Measurements from ENCODE around the gene BCDIN3D.
"Not testable (repeated sequence)": the region's sequence is repeated elsewhere in the genome, so short reads cannot be mapped to it uniquely, and the experiment has no call there.

Gene BCDIN3D

GRCh38 chr12:49868449-49868848 lies 25.5 kb upstream of the BCDIN3D start:
- no peak overlapping the region for H3K4me3 ChIP-seq (ENCODE audit: low read length)
- H3K9me3 ChIP-seq (ENCODE audit: control insufficient read depth, low read length): no peaks in the 10 kb centered on the region
- peaks cover 18% of the 10 kb centered on the region for H3K27me3 ChIP-seq (replicated peaks; ENCODE audit: control insufficient read depth, insufficient read depth, low read length)
- peak overlapping the region; percentile 44 for H3K9ac ChIP-seq (ENCODE audit: low read length)
- H3K36me3 ChIP-seq (ENCODE audit: control insufficient read depth, insufficient read depth, low read length, severe bottlenecking): no peaks in the 10 kb centered on the region
- peaks cover 39% of the 10 kb centered on the region for H3K4me1 ChIP-seq (ENCODE audit: control insufficient read depth, insufficient read depth, low read length)
- no peak for DNase-seq (ENCODE audit: low read depth)

GRCh38 chr12:49867570-49868341 lies 24.9 kb upstream of the BCDIN3D start:
- H3K4me3 ChIP-seq (ENCODE audit: low read length): no peak overlapping the region
- peaks cover 33% of the 10 kb centered on the region for H3K4me1 ChIP-seq (ENCODE audit: control insufficient read depth, insufficient read depth, low read length)
- H3K36me3 ChIP-seq (ENCODE audit: control insufficient read depth, insufficient read depth, low read length, severe bottlenecking): no peaks in the 10 kb centered on the region
- H3K27me3 ChIP-seq (replicated peaks; ENCODE audit: control insufficient read depth, insufficient read depth, low read length): peaks cover 18% of the 10 kb centered on the region
- no peak for DNase-seq (ENCODE audit: low read depth)
- H3K9me3 ChIP-seq (ENCODE audit: control insufficient read depth, low read length): no peaks in the 10 kb centered on the region
- peak overlapping the region; percentile 44 for H3K9ac ChIP-seq (ENCODE audit: low read length)

GRCh38 chr12:49866859-49867569 lies 24.1 kb upstream of the BCDIN3D start:
- peaks cover 18% of the 10 kb centered on the region for H3K27me3 ChIP-seq (replicated peaks; ENCODE audit: control insufficient read depth, insufficient read depth, low read length)
- H3K4me1 ChIP-seq (ENCODE audit: control insufficient read depth, insufficient read depth, low read length): peaks cover 26% of the 10 kb centered on the region
- no peaks in the 10 kb centered on the region for H3K36me3 ChIP-seq (ENCODE audit: control insufficient read depth, insufficient read depth, low read length, severe bottlenecking)
- peak; percentile 87 for DNase-seq (ENCODE audit: low read depth)
- no peak overlapping the region for H3K9ac ChIP-seq (ENCODE audit: low read length)
- no peaks in the 10 kb centered on the region for H3K9me3 ChIP-seq (ENCODE audit: control insufficient read depth, low read length)
- H3K4me3 ChIP-seq (ENCODE audit: low read length): no peak overlapping the region

- H3K4me3 ChIP-seq (ENCODE audit: low read length): no peak overlapping the region
- no peak overlapping the region for H3K9ac ChIP-seq (ENCODE audit: low read length)
- H3K36me3 ChIP-seq (ENCODE audit: control insufficient read depth, insufficient read depth, low read length, severe bottlenecking): no peaks in the 10 kb centered on the region
- peaks cover 18% of the 10 kb centered on the region for H3K27me3 ChIP-seq (replicated peaks; ENCODE audit: control insufficient read depth, insufficient read depth, low read length)
- no peak for DNase-seq (ENCODE audit: low read depth)
- no peaks in the 10 kb centered on the region for H3K9me3 ChIP-seq (ENCODE audit: control insufficient read depth, low read length)
- peaks cover 24% of the 10 kb centered on the region for H3K4me1 ChIP-seq (ENCODE audit: control insufficient read depth, insufficient read depth, low read length)
Observed at GRCh38 chr12:49865782-49866135, 22.9 kb upstream of the BCDIN3D start.

GRCh38 chr12:49865109-49865781 lies 22.3 kb upstream of the BCDIN3D start:
- H3K27me3 ChIP-seq (replicated peaks; ENCODE audit: control insufficient read depth, insufficient read depth, low read length): peaks cover 18% of the 10 kb centered on the region
- no peak overlapping the region for H3K4me3 ChIP-seq (ENCODE audit: low read length)
- H3K36me3 ChIP-seq (ENCODE audit: control insufficient read depth, insufficient read depth, low read length, severe bottlenecking): no peaks in the 10 kb centered on the region
- no peak overlapping the region for H3K9ac ChIP-seq (ENCODE audit: low read length)
- H3K9me3 ChIP-seq (ENCODE audit: control insufficient read depth, low read length): no peaks in the 10 kb centered on the region
- peaks cover 24% of the 10 kb centered on the region for H3K4me1 ChIP-seq (ENCODE audit: control insufficient read depth, insufficient read depth, low read length)
- no peak for DNase-seq (ENCODE audit: low read depth)

- H3K4me3 ChIP-seq (ENCODE audit: low read length): no peak overlapping the region
- no peak overlapping the region for H3K9ac ChIP-seq (ENCODE audit: low read length)
- DNase-seq (ENCODE audit: low read depth): no peak
- peaks cover 21% of the 10 kb centered on the region for H3K4me1 ChIP-seq (ENCODE audit: control insufficient read depth, insufficient read depth, low read length)
- H3K27me3 ChIP-seq (replicated peaks; ENCODE audit: control insufficient read depth, insufficient read depth, low read length): peaks cover 18% of the 10 kb centered on the region
- H3K36me3 ChIP-seq (ENCODE audit: control insufficient read depth, insufficient read depth, low read length, severe bottlenecking): no peaks in the 10 kb centered on the region
- no peaks in the 10 kb centered on the region for H3K9me3 ChIP-seq (ENCODE audit: control insufficient read depth, low read length)
Observed at GRCh38 chr12:49864798-49865090, 21.8 kb upstream of the BCDIN3D start.

GRCh38 chr12:49863946-49864797 lies 21.3 kb upstream of the BCDIN3D start:
- Histone ChIP-seq H3K27me3 (replicated peaks; ENCODE audit: control insufficient read depth, insufficient read depth, low read length) (peaks cover 18% of the 10 kb centered on the region), H3K9ac (ENCODE audit: low read length) (no peak overlapping the region), H3K36me3 (ENCODE audit: control insufficient read depth, insufficient read depth, low read length, severe bottlenecking) (no peaks in the 10 kb centered on the region), H3K4me1 (ENCODE audit: control insufficient read depth, insufficient read depth, low read length) (peaks cover 17% of the 10 kb centered on the region), H3K9me3 (ENCODE audit: control insufficient read depth, low read length) (no peaks in the 10 kb centered on the region), H3K4me3 (ENCODE audit: low read length) (no peak overlapping the region)
- DNase-seq (ENCODE audit: low read depth): no peak

- DNase-seq (ENCODE audit: low read depth); H3K9me3 ChIP-seq (ENCODE audit: control insufficient read depth, low read length); H3K9ac ChIP-seq (ENCODE audit: low read length); H3K36me3 ChIP-seq (ENCODE audit: control insufficient read depth, insufficient read depth, low read length, severe bottlenecking); H3K4me3 ChIP-seq (ENCODE audit: low read length); H3K4me1 ChIP-seq (ENCODE audit: control insufficient read depth, insufficient read depth, low read length): not testable (repeated sequence)
- H3K27me3 ChIP-seq (replicated peaks; ENCODE audit: control insufficient read depth, insufficient read depth, low read length): peaks cover 17% of the 10 kb centered on the region
Observed at GRCh38 chr12:49860921-49861320, 18.0 kb upstream of the BCDIN3D start.

GRCh38 chr12:49855890-49856289 lies 13.0 kb upstream of the BCDIN3D start:
- H3K9me3 ChIP-seq (ENCODE audit: control insufficient read depth, low read length); H3K4me3 ChIP-seq (ENCODE audit: low read length); H3K36me3 ChIP-seq (ENCODE audit: control insufficient read depth, insufficient read depth, low read length, severe bottlenecking); H3K4me1 ChIP-seq (ENCODE audit: control insufficient read depth, insufficient read depth, low read length); H3K9ac ChIP-seq (ENCODE audit: low read length); DNase-seq (ENCODE audit: low read depth): not testable (repeated sequence)
- H3K27me3 ChIP-seq (replicated peaks; ENCODE audit: control insufficient read depth, insufficient read depth, low read length): peaks cover 19% of the 10 kb centered on the region

- H3K4me1 ChIP-seq (ENCODE audit: control insufficient read depth, insufficient read depth, low read length): no peaks in the 10 kb centered on the region
- H3K9me3 ChIP-seq (ENCODE audit: control insufficient read depth, low read length): no peaks in the 10 kb centered on the region
- no peak for DNase-seq (ENCODE audit: low read depth)
- H3K27me3 ChIP-seq (replicated peaks; ENCODE audit: control insufficient read depth, insufficient read depth, low read length): peaks cover 19% of the 10 kb centered on the region
- H3K36me3 ChIP-seq (ENCODE audit: control insufficient read depth, insufficient read depth, low read length, severe bottlenecking): no peaks in the 10 kb centered on the region
- no peak overlapping the region for H3K4me3 ChIP-seq (ENCODE audit: low read length)
- no peak overlapping the region for H3K9ac ChIP-seq (ENCODE audit: low read length)
Observed at GRCh38 chr12:49854976-49855375, 12.1 kb upstream of the BCDIN3D start.

GRCh38 chr12:49853671-49854070 lies 10.8 kb upstream of the BCDIN3D start:
- Histone ChIP-seq H3K36me3 (ENCODE audit: control insufficient read depth, insufficient read depth, low read length, severe bottlenecking) (no peaks in the 10 kb centered on the region), H3K27me3 (replicated peaks; ENCODE audit: control insufficient read depth, insufficient read depth, low read length) (peaks cover 24% of the 10 kb centered on the region), H3K9me3 (ENCODE audit: control insufficient read depth, low read length) (peaks cover 5% of the 10 kb centered on the region), H3K9ac (ENCODE audit: low read length) (no peak overlapping the region), H3K4me3 (ENCODE audit: low read length) (no peak overlapping the region), H3K4me1 (ENCODE audit: control insufficient read depth, insufficient read depth, low read length) (no peaks in the 10 kb centered on the region)
- DNase-seq (ENCODE audit: low read depth): no peak

All from adipocyte (in vitro differentiated cells).